HCT116 (cell line): ENCODE measurements around the gene STX1B. TPM values are rescaled to one million over a fixed set of nuclear protein-coding genes. Genes with fewer than 3 reads are reported as not detected.
A peak's percentile ranks its signal among the peaks of the same experiment; 100 is the strongest.

Source experiments
- ATAC-seq: fragments of 200-7000 bp; cut with Tn5 transposase; 2 replicates; pipeline ENCODE4 v1.9.1; 2020; ENCODE audit warnings: mild to moderate bottlenecking, moderate library complexity
- Bru-seq: library from RNA; stranded (reverse); fragments of 400-500 nt; gene quantifications from one replicate; lab custom pipeline; 2021; lab: Mats Ljungman, UMichigan
- BruChase-seq, 2 experiments: library from RNA; stranded (reverse); fragments of 400-500 nt; gene quantifications; one replicate each; lab custom pipeline; 2021; lab: Mats Ljungman, UMichigan
- BruUV-seq: library from RNA; stranded (reverse); fragments of 400-500 nt; replicated peaks from 2 replicates; lab custom pipeline; 2021; lab: Mats Ljungman, UMichigan
- CTCF ChIA-PET: fragments of 300-600 bp; sonication (Branson Sonifier 250); formaldehyde crosslinking; loops from one replicate; lab custom pipeline; 2021; ENCODE audit warnings: antibody characterized with exemption; lab: Charles Lee
- POLR2A ChIA-PET: fragments of 300-600, 350-600 bp; sonication (Branson Sonifier 250); formaldehyde crosslinking; loops from one replicate; lab custom pipeline; 2021; ENCODE audit warnings: antibody characterized with exemption; lab: Charles Lee
- RAD21 ChIA-PET, 2 experiments: fragments of 300-600 bp; sonication (Branson Sonifier 250); formaldehyde crosslinking; loops; one replicate each; lab custom pipeline; 2023; ENCODE audit warnings: low total read pairs in 2 of 2; ENCODE audit not compliant: uncharacterized antibody in 2 of 2, unreplicated experiment in 2 of 2, low non-redundant PET in 1 of 2; lab: Charles Lee
- DNase-seq: peaks from one replicate; pipeline ENCODE4 v3.0.0-alpha.2; 2010; ENCODE audit warnings: low read depth, low spot score
- H2AFZ ChIP-seq: fragments of 200-600 bp; shearing (Covaris generic), sonication (generic); 2 replicates; pipeline ENCODE4 v1.6.1; 2017; ENCODE audit warnings: low read depth, mixed run types, mixed read lengths, antibody characterized with exemption, low read length; ENCODE audit not compliant: poor library complexity, severe bottlenecking
- H3K27ac ChIP-seq: 2 replicates; pipeline ENCODE4 v1.5.1; 2012; ENCODE audit warnings: low read depth, low read length
- H3K27me3 ChIP-seq: fragments of 200-600 bp; sonication (generic); 2 replicates; pipeline ENCODE4 v1.6.1; 2016; ENCODE audit warnings: mixed run types, low read length, mixed read lengths; ENCODE audit not compliant: insufficient read depth
- H3K36me3 ChIP-seq, 2 experiments: fragments of 200-500 bp in 1 of 2; fragments of 200-600 bp in 1 of 2; sonication (Bioruptor generic) in 1 of 2; sonication (generic) in 1 of 2; 2 replicates each; pipeline versions ENCODE4 v1.5.1 to v1.6.1; 2014 to 2016; ENCODE audit warnings: low read length in 2 of 2, inconsistent platforms in 1 of 2, mixed read lengths in 1 of 2, mixed run types in 1 of 2; ENCODE audit not compliant: insufficient read depth in 2 of 2, control insufficient read depth in 1 of 2
- H3K4me1 ChIP-seq, 2 experiments: fragments of 200-600 bp in 1 of 2; sonication (generic) in 1 of 2; 2 replicates each; pipeline versions ENCODE4 v1.5.1 to v1.6.1; 2012 to 2017; ENCODE audit warnings: low read length in 2 of 2, inconsistent platforms in 1 of 2, mild to moderate bottlenecking in 1 of 2, mixed read lengths in 1 of 2, mixed run types in 1 of 2, moderate library complexity in 1 of 2; ENCODE audit not compliant: insufficient read depth in 2 of 2, control insufficient read depth in 1 of 2
- H3K4me2 ChIP-seq: fragments of 200-600 bp; sonication (generic); 2 replicates; pipeline ENCODE4 v1.6.1; 2017; ENCODE audit warnings: mixed run types, low read length, mixed read lengths
- H3K4me3 ChIP-seq, 2 experiments: fragments of 200-600 bp in 1 of 2; sonication (generic) in 1 of 2; replicated peaks in 1 of 2; 2 replicates each; pipeline ENCODE4 v1.5.1; 2011 to 2016; ENCODE audit warnings: low read length in 2 of 2, control low read depth in 1 of 2, low read depth in 1 of 2, mild to moderate bottlenecking in 1 of 2, mixed read lengths in 1 of 2, mixed run types in 1 of 2
- H3K79me2 ChIP-seq: fragments of 200-600 bp; sonication (generic); 2 replicates; pipeline ENCODE4 v1.6.1; 2017; ENCODE audit warnings: mild to moderate bottlenecking, mixed run types, low read length, moderate library complexity, mixed read lengths; ENCODE audit not compliant: insufficient read depth
- H3K9ac ChIP-seq: fragments of 200-600 bp; sonication (generic); 2 replicates; pipeline ENCODE4 v1.6.1; 2016; ENCODE audit warnings: low read length, mixed read lengths
- H3K9me2 ChIP-seq: fragments of 200-600 bp; sonication (generic), shearing (Covaris generic); 2 replicates; pipeline ENCODE4 v1.6.1; 2017; ENCODE audit warnings: mixed run types, mild to moderate bottlenecking, moderate library complexity; ENCODE audit not compliant: insufficient read depth
- H3K9me3 ChIP-seq, 2 experiments: fragments of 200-500 bp in 1 of 2; fragments of 200-600 bp in 1 of 2; sonication (Bioruptor generic) in 1 of 2; sonication (generic) in 1 of 2; 2 replicates each; pipeline ENCODE4 v1.6.1; 2014 to 2017; ENCODE audit warnings: low read length in 2 of 2, mixed read lengths in 2 of 2, inconsistent platforms in 1 of 2, low read depth in 1 of 2, mild to moderate bottlenecking in 1 of 2, mixed run types in 1 of 2, moderate library complexity in 1 of 2; ENCODE audit not compliant: control insufficient read depth in 1 of 2, insufficient read depth in 1 of 2
- H4K20me1 ChIP-seq: fragments of 200-600 bp; sonication (generic), shearing (Covaris generic); 2 replicates; pipeline ENCODE4 v1.6.1; 2017; ENCODE audit warnings: mixed run types, mild to moderate bottlenecking, moderate library complexity; ENCODE audit not compliant: insufficient read depth
- EZH2 ChIP-seq: fragments of 200-600 bp; sonication (generic); IDR thresholded peaks from 2 replicates; pipeline ENCODE4 v1.6.1; 2017; ENCODE audit warnings: antibody characterized with exemption, mixed run types
- FOSL1 ChIP-seq: IDR thresholded peaks from 2 replicates; pipeline ENCODE4 v1.6.1; 2012; ENCODE audit warnings: low read depth
- POLR2A ChIP-seq: IDR thresholded peaks from 2 replicates; pipeline ENCODE4 v1.7.0; 2011; ENCODE audit warnings: borderline replicate concordance; ENCODE audit not compliant: insufficient read depth, insufficient read length; ENCODE audit errors: extremely low read depth
- POLR2AphosphoS5 ChIP-seq: IDR thresholded peaks from 2 replicates; pipeline ENCODE4 v1.6.1; 2011; ENCODE audit warnings: mild to moderate bottlenecking, low read depth, low read length, moderate library complexity
- RAD21 ChIP-seq: IDR thresholded peaks from 2 replicates; pipeline ENCODE4 v1.6.1; 2012; ENCODE audit warnings: low read depth, mild to moderate bottlenecking
- REST ChIP-seq: IDR thresholded peaks from 2 replicates; pipeline ENCODE4 v1.6.1; 2012; ENCODE audit warnings: low read depth
- SP1 ChIP-seq: IDR thresholded peaks from 2 replicates; pipeline ENCODE4 v1.6.1; 2012; ENCODE audit warnings: low read depth
- intact Hi-C: fragments of 100-400 bp; cut with micrococcal nuclease; formaldehyde crosslinking; loops from 2 replicates; pipeline ENCODE4 v1.10.0; 2022
- long read RNA-seq: library from polyadenylated mRNA; unstranded; transcript quantifications from one replicate; pipeline ENCODE4 v2.0.0, GENCODE V29; 2021; ENCODE audit not compliant: unreplicated experiment
- polyA plus RNA-seq: library from polyadenylated mRNA; unstranded; fragments of >200 nt; gene quantifications from 2 replicates; pipeline ENCODE4 v1.2.1, GENCODE V29; 2012; ENCODE audit warnings: missing spikeins
- total RNA-seq: library from RNA; stranded (reverse); gene quantifications from one replicate; pipeline ENCODE4 v1.2.1, GENCODE V29; 2021; ENCODE audit not compliant: unreplicated experiment
- TF ChIP-seq, protein P1 (sequence below), 3 experiments: fragments of 200-600 bp in 1 of 3; sonication (generic) in 1 of 3; IDR thresholded peaks in 2 of 3; conservative IDR thresholded peaks in 1 of 3; 2 replicates each; pipeline ENCODE4 v1.5.1; 2012 to 2017; ENCODE audit warnings: low read depth in 2 of 3, low read length in 2 of 3, antibody characterized with exemption in 1 of 3, borderline replicate concordance in 1 of 3, control low read depth in 1 of 3, mild to moderate bottlenecking in 1 of 3, mixed read lengths in 1 of 3, mixed run types in 1 of 3, moderate library complexity in 1 of 3; ENCODE audit not compliant: insufficient read depth in 1 of 3
- TF ChIP-seq, protein P2 (sequence below): IDR thresholded peaks from 2 replicates; pipeline ENCODE4 v1.6.1; 2011; ENCODE audit warnings: mild to moderate bottlenecking, low read length, moderate library complexity; ENCODE audit not compliant: insufficient replicate concordance; ENCODE audit errors: extremely low read depth

The STX1B gene
- total RNA-seq (1.6 TPM), Bru-seq, nascent RNA (percentile 32 among the genes with signal in this experiment), BruChase-seq, experiment 1, labeled RNA remaining after a 6-hour chase (percentile 24 among the genes with signal in this experiment), BruChase-seq, experiment 2, labeled RNA remaining after a 2-hour chase (percentile 27 among the genes with signal in this experiment)
- 0.49 and 0.56 TPM in 2 replicates for polyA plus RNA-seq
- long read RNA-seq, partial matches to known transcripts: 0 of 1 reads
- long read RNA-seq, other reads (novel, unspliced or antisense): 1 of 1 reads

DNA sequence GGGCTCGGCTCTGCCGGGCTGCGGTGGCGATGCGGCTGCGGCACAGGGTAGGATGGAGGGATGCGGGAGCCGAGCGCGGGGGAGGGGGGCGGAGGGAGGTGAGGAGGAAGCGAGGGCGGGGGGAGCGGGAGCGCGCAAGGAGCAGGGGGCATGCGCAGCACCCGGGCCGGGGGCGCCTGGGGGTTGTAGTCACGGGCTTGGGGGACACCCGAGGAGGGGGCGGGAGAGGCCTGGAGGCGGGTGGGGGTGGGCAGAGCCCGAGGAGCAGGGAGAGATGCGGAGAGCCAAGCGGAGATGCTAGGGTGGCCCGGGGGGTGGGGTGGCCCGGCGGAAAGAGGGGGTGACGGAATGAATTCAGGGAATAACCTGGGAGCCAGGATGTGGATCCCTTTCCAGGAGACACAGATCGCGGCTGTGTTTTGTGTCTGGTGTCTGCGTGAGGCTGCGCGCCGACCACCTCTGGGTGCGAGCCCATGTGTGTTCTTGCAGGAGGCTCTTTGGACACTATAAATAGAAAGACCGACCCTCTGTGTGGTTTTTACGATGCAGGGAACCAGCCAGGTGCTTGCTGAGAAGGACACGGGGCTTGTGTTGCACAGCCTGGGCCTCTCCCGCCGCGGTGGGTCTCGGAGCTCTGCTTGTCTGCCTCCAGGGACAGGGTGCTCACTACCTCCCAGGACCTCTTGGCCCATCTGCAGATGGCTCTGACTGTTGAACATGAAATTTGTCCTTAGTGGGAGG is at the start of gene STX1B:
Gene STX1B (minus strand): TSS at position 54 of the 741 bp plus-strand sequence. CDS start 242 bp downstream, outside the sequence.
- intact Hi-C loops: no loop called here
- H3K4me2 ChIP-seq: no peak within 1 kb of the TSS
- ATAC-seq: no peak
- TF ChIP-seq EZH2: no peak
- TF ChIP-seq, all 23 proteins: peak for 0
- Histone ChIP-seq H3K9ac (no peak within 1 kb of the TSS), H4K20me1 (no peaks in the 10 kb centered on the region), H3K79me2 (no peaks in the 10 kb centered on the region), H3K4me3 (no peak within 1 kb of the TSS), H3K27me3 (peaks cover 7% of the 10 kb centered on the region; the same call in 1 of the 2 replicates), H3K9me2 (no peaks in the 10 kb centered on the region), H2AFZ (no peak within 1 kb of the TSS), H3K36me3 (no peaks in the 10 kb centered on the region), H3K9me3 (no peaks in the 10 kb centered on the region), H3K27ac (no peak within 1 kb of the TSS), H3K4me1 (peaks cover 0 to 8% of the 10 kb centered on the region in 2 experiments; a peak in 2 of 4 replicates)
- no TSS peak for BruUV-seq
- CTCF ChIA-PET: no interaction called here
- no peak for DNase-seq
- RAD21 ChIA-PET: no interaction called here
- POLR2A ChIA-PET: no interaction called here

DNA sequence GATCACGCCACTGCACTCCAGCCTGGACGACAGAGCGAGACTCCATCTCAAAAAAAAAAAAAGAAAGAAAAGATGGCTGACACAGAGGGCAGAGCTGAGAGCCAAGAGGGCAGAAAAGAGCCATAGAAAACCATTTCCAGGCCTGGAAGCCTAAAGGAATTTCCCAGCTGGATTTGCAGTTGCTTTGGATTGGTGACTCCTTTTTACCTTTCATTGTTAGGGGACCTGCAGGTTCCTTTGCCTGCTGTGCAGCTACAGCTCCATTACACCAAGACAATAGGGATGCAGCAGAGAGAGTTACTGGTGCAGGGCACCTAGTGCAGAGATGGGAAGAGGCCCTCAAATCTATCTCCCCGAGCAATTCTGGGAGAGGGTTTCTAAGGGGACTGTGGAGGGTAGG is 45.2 kb upstream of the STX1B start:
- H3K4me2 ChIP-seq: no peak overlapping the region
- H3K9ac ChIP-seq: no peak overlapping the region
- H3K4me3 ChIP-seq: no peak overlapping the region
- H3K27ac ChIP-seq: no peak overlapping the region
- no peak overlapping the region for H2AFZ ChIP-seq
- DNase-seq: no peak
- no peaks in the 10 kb centered on the region for H4K20me1 ChIP-seq
- ChIA-PET RAD21 (no interaction called here), POLR2A (no interaction called here), CTCF (no interaction called here)
- intact Hi-C loops: no loop called here
- H3K4me1 ChIP-seq: peaks cover 8 to 22% of the 10 kb centered on the region in 2 experiments
- ATAC-seq: no peak
- no peaks in the 10 kb centered on the region for H3K27me3 ChIP-seq
- no peaks in the 10 kb centered on the region for H3K9me2 ChIP-seq
- H3K36me3 ChIP-seq: peaks cover 0 to 2% of the 10 kb centered on the region in 2 experiments; a peak in 2 of 4 replicates
- TSS peak; percentile 43 for BruUV-seq
- H3K79me2 ChIP-seq: no peaks in the 10 kb centered on the region
- TF ChIP-seq POLR2AphosphoS5: no peak
- TF ChIP-seq, protein P1, sequence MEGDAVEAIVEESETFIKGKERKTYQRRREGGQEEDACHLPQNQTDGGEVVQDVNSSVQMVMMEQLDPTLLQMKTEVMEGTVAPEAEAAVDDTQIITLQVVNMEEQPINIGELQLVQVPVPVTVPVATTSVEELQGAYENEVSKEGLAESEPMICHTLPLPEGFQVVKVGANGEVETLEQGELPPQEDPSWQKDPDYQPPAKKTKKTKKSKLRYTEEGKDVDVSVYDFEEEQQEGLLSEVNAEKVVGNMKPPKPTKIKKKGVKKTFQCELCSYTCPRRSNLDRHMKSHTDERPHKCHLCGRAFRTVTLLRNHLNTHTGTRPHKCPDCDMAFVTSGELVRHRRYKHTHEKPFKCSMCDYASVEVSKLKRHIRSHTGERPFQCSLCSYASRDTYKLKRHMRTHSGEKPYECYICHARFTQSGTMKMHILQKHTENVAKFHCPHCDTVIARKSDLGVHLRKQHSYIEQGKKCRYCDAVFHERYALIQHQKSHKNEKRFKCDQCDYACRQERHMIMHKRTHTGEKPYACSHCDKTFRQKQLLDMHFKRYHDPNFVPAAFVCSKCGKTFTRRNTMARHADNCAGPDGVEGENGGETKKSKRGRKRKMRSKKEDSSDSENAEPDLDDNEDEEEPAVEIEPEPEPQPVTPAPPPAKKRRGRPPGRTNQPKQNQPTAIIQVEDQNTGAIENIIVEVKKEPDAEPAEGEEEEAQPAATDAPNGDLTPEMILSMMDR (IDR thresholded peaks at IDR 0.05 in 2 of 3, conservative IDR thresholded peaks at IDR 0.05 in 1 of 3; ENCODE audit: borderline replicate concordance in 1 of 3, insufficient read depth in 1 of 3, low read depth in 2 of 3, low read length in 2 of 3): no peak
- TF ChIP-seq, protein P2, sequence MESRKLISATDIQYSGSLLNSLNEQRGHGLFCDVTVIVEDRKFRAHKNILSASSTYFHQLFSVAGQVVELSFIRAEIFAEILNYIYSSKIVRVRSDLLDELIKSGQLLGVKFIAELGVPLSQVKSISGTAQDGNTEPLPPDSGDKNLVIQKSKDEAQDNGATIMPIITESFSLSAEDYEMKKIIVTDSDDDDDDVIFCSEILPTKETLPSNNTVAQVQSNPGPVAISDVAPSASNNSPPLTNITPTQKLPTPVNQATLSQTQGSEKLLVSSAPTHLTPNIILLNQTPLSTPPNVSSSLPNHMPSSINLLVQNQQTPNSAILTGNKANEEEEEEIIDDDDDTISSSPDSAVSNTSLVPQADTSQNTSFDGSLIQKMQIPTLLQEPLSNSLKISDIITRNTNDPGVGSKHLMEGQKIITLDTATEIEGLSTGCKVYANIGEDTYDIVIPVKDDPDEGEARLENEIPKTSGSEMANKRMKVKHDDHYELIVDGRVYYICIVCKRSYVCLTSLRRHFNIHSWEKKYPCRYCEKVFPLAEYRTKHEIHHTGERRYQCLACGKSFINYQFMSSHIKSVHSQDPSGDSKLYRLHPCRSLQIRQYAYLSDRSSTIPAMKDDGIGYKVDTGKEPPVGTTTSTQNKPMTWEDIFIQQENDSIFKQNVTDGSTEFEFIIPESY: no peak
- no peak for TF ChIP-seq POLR2A
- no peak for TF ChIP-seq RAD21
- TF ChIP-seq EZH2: no peak
- no peak for TF ChIP-seq REST
- TF ChIP-seq SP1: no peak
- TF ChIP-seq FOSL1: no peak
- H3K9me3 ChIP-seq: no peaks in the 10 kb centered on the region
